ENCODE data around the gene ARHGAP20. TPM values are rescaled to one million over a fixed set of nuclear protein-coding genes. Genes with fewer than 3 reads are reported as not detected.
"Not testable (repeated sequence)": the region's sequence is repeated elsewhere in the genome, so short reads cannot be mapped to it uniquely, and the experiment has no call there.

The ARHGAP20 gene
- total RNA-seq, 2 experiments from 2014 or later, result 0.19 to 0.22 TPM

GRCh38 chr11:110645253-110645652 lies 67.0 kb downstream of the ARHGAP20 start:
- CTCF ChIA-PET, result no interaction called here
- Mint-ChIP-seq H3K4me1 (ENCODE audit: low read depth) (no peaks in the 10 kb centered on the region), H3K4me3 (no peak overlapping the region), H3K27ac (no peak overlapping the region), H3K27me3 (ENCODE audit: low read depth) (peaks cover 10% of the 10 kb centered on the region), H3K36me3 (ENCODE audit: low read depth) (no peaks in the 10 kb centered on the region), H3K9me3 (no peaks in the 10 kb centered on the region)
- DNase-seq, result no peak
- intact Hi-C loops (cut with micrococcal nuclease), result no loop called here

GRCh38 chr11:110634370-110634769 lies 77.9 kb downstream of the ARHGAP20 start:
- H3K27me3 Mint-ChIP-seq (ENCODE audit: low read depth), result peaks cover 8% of the 10 kb centered on the region
- intact Hi-C loops (cut with micrococcal nuclease), result no loop called here
- no peaks in the 10 kb centered on the region for H3K4me1 Mint-ChIP-seq (ENCODE audit: low read depth)
- CTCF ChIA-PET, result no interaction called here
- no peaks in the 10 kb centered on the region for H3K9me3 Mint-ChIP-seq
- H3K4me3 Mint-ChIP-seq, result no peak overlapping the region
- H3K27ac Mint-ChIP-seq, result no peak overlapping the region
- no peaks in the 10 kb centered on the region for H3K36me3 Mint-ChIP-seq (ENCODE audit: low read depth)
- DNase-seq, result no peak

- Mint-ChIP-seq H3K36me3 (ENCODE audit: low read depth) (no peaks in the 10 kb centered on the region), H3K4me3 (no peak overlapping the region), H3K9me3 (no peaks in the 10 kb centered on the region), H3K4me1 (ENCODE audit: low read depth) (no peaks in the 10 kb centered on the region), H3K27me3 (ENCODE audit: low read depth) (peaks cover 5% of the 10 kb centered on the region), H3K27ac (no peak overlapping the region)
- CTCF ChIA-PET, result no interaction called here
- intact Hi-C loops (cut with micrococcal nuclease), result no loop called here
- no peak for DNase-seq
These were observed 80.7 kb downstream of the ARHGAP20 start for GRCh38 chr11:110631551-110631950.

GRCh38 chr11:110629594-110629993 lies 82.6 kb downstream of the ARHGAP20 start:
- Mint-ChIP-seq H3K4me3 (no peak overlapping the region), H3K27me3 (ENCODE audit: low read depth) (peaks cover 5% of the 10 kb centered on the region), H3K4me1 (ENCODE audit: low read depth) (no peaks in the 10 kb centered on the region), H3K27ac (no peak overlapping the region), H3K36me3 (ENCODE audit: low read depth) (no peaks in the 10 kb centered on the region), H3K9me3 (no peaks in the 10 kb centered on the region)
- no peak for DNase-seq
- CTCF ChIA-PET, result interaction anchor here (0.6 kb wide), 1 partner anchor 8 kb away, joined by 3 read pairs; no protein-coding TSS in a partner anchor
- intact Hi-C loops (cut with micrococcal nuclease), result no loop called here

- H3K27me3 Mint-ChIP-seq (ENCODE audit: low read depth), result no peaks in the 10 kb centered on the region
- no peak overlapping the region for H3K27ac Mint-ChIP-seq
- H3K36me3 Mint-ChIP-seq (ENCODE audit: low read depth), result no peaks in the 10 kb centered on the region
- intact Hi-C loops (cut with micrococcal nuclease), result no loop called here
- no peak for DNase-seq
- H3K4me3 Mint-ChIP-seq, result no peak overlapping the region
- CTCF ChIA-PET, result no interaction called here
- H3K9me3 Mint-ChIP-seq, result no peaks in the 10 kb centered on the region
- H3K4me1 Mint-ChIP-seq (ENCODE audit: low read depth), result no peaks in the 10 kb centered on the region
These were observed 90.4 kb downstream of the ARHGAP20 start for GRCh38 chr11:110621826-110622225.

GRCh38 chr11:110619366-110619765 lies 92.9 kb downstream of the ARHGAP20 start:
- H3K4me1 Mint-ChIP-seq (ENCODE audit: low read depth); DNase-seq; H3K4me3 Mint-ChIP-seq; intact Hi-C loops (cut with micrococcal nuclease); H3K27me3 Mint-ChIP-seq (ENCODE audit: low read depth); H3K9me3 Mint-ChIP-seq; H3K36me3 Mint-ChIP-seq (ENCODE audit: low read depth); H3K27ac Mint-ChIP-seq: not testable (repeated sequence)
- CTCF ChIA-PET, result interaction anchor here (0.6 kb wide), 1 partner anchor 256 kb away, joined by 3 read pairs; no protein-coding TSS in a partner anchor

- Mint-ChIP-seq H3K9me3 (no peaks in the 10 kb centered on the region), H3K36me3 (ENCODE audit: low read depth) (no peaks in the 10 kb centered on the region), H3K27ac (no peak overlapping the region), H3K4me1 (ENCODE audit: low read depth) (no peaks in the 10 kb centered on the region), H3K27me3 (ENCODE audit: low read depth) (no peaks in the 10 kb centered on the region), H3K4me3 (no peak overlapping the region)
- no peak for DNase-seq
- intact Hi-C loops (cut with micrococcal nuclease), result no loop called here
- CTCF ChIA-PET, result no interaction called here
These were observed 98.2 kb downstream of the ARHGAP20 start for GRCh38 chr11:110614031-110614430.

GRCh38 chr11:110613197-110613918 lies 98.9 kb downstream of the ARHGAP20 start:
- Mint-ChIP-seq H3K9me3 (no peaks in the 10 kb centered on the region), H3K4me1 (ENCODE audit: low read depth) (no peaks in the 10 kb centered on the region), H3K36me3 (ENCODE audit: low read depth) (no peaks in the 10 kb centered on the region), H3K27ac (no peak overlapping the region), H3K27me3 (ENCODE audit: low read depth) (no peaks in the 10 kb centered on the region), H3K4me3 (no peak overlapping the region)
- CTCF ChIA-PET, result no interaction called here
- DNase-seq, result no peak
- intact Hi-C loops (cut with micrococcal nuclease), result no loop called here

GRCh38 chr11:110606415-110606814 lies 105.8 kb downstream of the ARHGAP20 start:
- no peak overlapping the region for H3K27ac Mint-ChIP-seq
- CTCF ChIA-PET, result no interaction called here
- H3K36me3 Mint-ChIP-seq (ENCODE audit: low read depth), result no peaks in the 10 kb centered on the region
- peaks cover 2% of the 10 kb centered on the region for H3K27me3 Mint-ChIP-seq (ENCODE audit: low read depth)
- no peak for DNase-seq
- intact Hi-C loops (cut with micrococcal nuclease), result no loop called here
- no peaks in the 10 kb centered on the region for H3K4me1 Mint-ChIP-seq (ENCODE audit: low read depth)
- H3K4me3 Mint-ChIP-seq, result no peak overlapping the region
- no peaks in the 10 kb centered on the region for H3K9me3 Mint-ChIP-seq

GRCh38 chr11:110601936-110602335 lies 110.3 kb downstream of the ARHGAP20 start:
- peaks cover 2% of the 10 kb centered on the region for H3K27me3 Mint-ChIP-seq (ENCODE audit: low read depth)
- CTCF ChIA-PET, result interaction anchor here (0.6 to 0.7 kb wide), 2 partner anchors 26 to 88 kb away, joined by 3 to 4 read pairs; no protein-coding TSS in a partner anchor
- no peaks in the 10 kb centered on the region for H3K36me3 Mint-ChIP-seq (ENCODE audit: low read depth)
- DNase-seq, result no peak
- intact Hi-C loops (cut with micrococcal nuclease), result no loop called here
- H3K27ac Mint-ChIP-seq, result no peak overlapping the region
- no peaks in the 10 kb centered on the region for H3K9me3 Mint-ChIP-seq
- H3K4me3 Mint-ChIP-seq, result no peak overlapping the region
- no peaks in the 10 kb centered on the region for H3K4me1 Mint-ChIP-seq (ENCODE audit: low read depth)

- intact Hi-C loops (cut with micrococcal nuclease), result no loop called here
These were observed 111.9 kb downstream of the ARHGAP20 start for GRCh38 chr11:110600322-110600721.

GRCh38 chr11:110599207-110599606 lies 113.0 kb downstream of the ARHGAP20 start:
- Mint-ChIP-seq H3K9me3 (peaks cover 2% of the 10 kb centered on the region), H3K4me1 (ENCODE audit: low read depth) (no peaks in the 10 kb centered on the region), H3K27me3 (ENCODE audit: low read depth) (peaks cover 2% of the 10 kb centered on the region), H3K36me3 (ENCODE audit: low read depth) (no peaks in the 10 kb centered on the region), H3K4me3 (no peak overlapping the region), H3K27ac (no peak overlapping the region)
- CTCF ChIA-PET, result no interaction called here
- intact Hi-C loops (cut with micrococcal nuclease), result no loop called here
- no peak for DNase-seq

More at GRCh38 chr11:110600322-110600721, 111.9 kb downstream of the ARHGAP20 start:
- Mint-ChIP-seq H3K9me3 (no peaks in the 10 kb centered on the region), H3K4me1 (ENCODE audit: low read depth) (no peaks in the 10 kb centered on the region), H3K4me3 (no peak overlapping the region), H3K27ac (no peak overlapping the region), H3K36me3 (ENCODE audit: low read depth) (no peaks in the 10 kb centered on the region), H3K27me3 (ENCODE audit: low read depth) (no peaks in the 10 kb centered on the region)
- DNase-seq, result no peak
- CTCF ChIA-PET, result no interaction called here

GRCh38 chr11:110598725-110599124 lies 113.5 kb downstream of the ARHGAP20 start:
- intact Hi-C loops (cut with micrococcal nuclease), result no loop called here
- H3K36me3 Mint-ChIP-seq (ENCODE audit: low read depth), result no peaks in the 10 kb centered on the region
- no peak overlapping the region for H3K4me3 Mint-ChIP-seq
- peaks cover 2% of the 10 kb centered on the region for H3K27me3 Mint-ChIP-seq (ENCODE audit: low read depth)
- CTCF ChIA-PET, result interaction anchor here (0.5 kb wide), 1 partner anchor 364 kb away, joined by 5 read pairs; no protein-coding TSS in a partner anchor
- peaks cover 2% of the 10 kb centered on the region for H3K9me3 Mint-ChIP-seq
- no peaks in the 10 kb centered on the region for H3K4me1 Mint-ChIP-seq (ENCODE audit: low read depth)
- no peak overlapping the region for H3K27ac Mint-ChIP-seq
- DNase-seq, result no peak
